GM12873 (cell line): ENCODE measurements around the gene DAZ2.
"Not testable (repeated sequence)": the region's sequence is repeated elsewhere in the genome, so short reads cannot be mapped to it uniquely, and the experiment has no call there.

ENCODE experiments used
- CTCF ChIP-seq: IDR thresholded peaks from 2 replicates; pipeline ENCODE4 v1.5.1; 2012; ENCODE audit warnings: low read depth, mild to moderate bottlenecking, moderate library complexity, low read length, control low read depth; ENCODE audit not compliant: insufficient read depth; ENCODE audit errors: missing control alignments

Gene DAZ2

GRCh38 chrY:23219233-23219632, at the start of gene DAZ2:
Gene DAZ2 (plus strand): TSS chrY:23219533. CDS start chrY:23219741, 208 bp downstream.
- not testable (repeated sequence) for TF ChIP-seq CTCF

- TF ChIP-seq CTCF = not testable (repeated sequence)
Observed at GRCh38 chrY:23198908-23199307, 20.4 kb upstream of the DAZ2 start, which contains the start of gene DAZ1. Gene DAZ1 (minus strand): TSS chrY:23199008. CDS start chrY:23198800, 208 bp downstream.
